HCT116 (cell line): Measurements from ENCODE around the gene TCP11L1. TPM values are rescaled to one million over a fixed set of nuclear protein-coding genes. Genes with fewer than 3 reads are reported as not detected.

Source experiments
- ATAC-seq: fragments of 200-7000 bp; cut with Tn5 transposase; 2 replicates; pipeline ENCODE4 v1.9.1; 2020; ENCODE audit warnings: mild to moderate bottlenecking, moderate library complexity
- BruUV-seq: library from RNA; stranded (reverse); fragments of 400-500 nt; replicated peaks from 2 replicates; lab custom pipeline; 2021; lab: Mats Ljungman, UMichigan
- CTCF ChIA-PET: fragments of 300-600 bp; sonication (Branson Sonifier 250); formaldehyde crosslinking; loops from one replicate; lab custom pipeline; 2021; ENCODE audit warnings: antibody characterized with exemption; lab: Charles Lee
- POLR2A ChIA-PET: fragments of 300-600, 350-600 bp; sonication (Branson Sonifier 250); formaldehyde crosslinking; loops from one replicate; lab custom pipeline; 2021; ENCODE audit warnings: antibody characterized with exemption; lab: Charles Lee
- RAD21 ChIA-PET, 2 experiments: fragments of 300-600 bp; sonication (Branson Sonifier 250); formaldehyde crosslinking; loops; one replicate each; lab custom pipeline; 2023; ENCODE audit warnings: low total read pairs in 2 of 2; ENCODE audit not compliant: uncharacterized antibody in 2 of 2, unreplicated experiment in 2 of 2, low non-redundant PET in 1 of 2; lab: Charles Lee
- DNase-seq: peaks from one replicate; pipeline ENCODE4 v3.0.0-alpha.2; 2010; ENCODE audit warnings: low read depth, low spot score
- H2AFZ ChIP-seq: fragments of 200-600 bp; shearing (Covaris generic), sonication (generic); 2 replicates; pipeline ENCODE4 v1.6.1; 2017; ENCODE audit warnings: low read depth, mixed run types, mixed read lengths, antibody characterized with exemption, low read length; ENCODE audit not compliant: poor library complexity, severe bottlenecking
- H3K27ac ChIP-seq: 2 replicates; pipeline ENCODE4 v1.5.1; 2012; ENCODE audit warnings: low read depth, low read length
- H3K27me3 ChIP-seq: fragments of 200-600 bp; sonication (generic); 2 replicates; pipeline ENCODE4 v1.6.1; 2016; ENCODE audit warnings: mixed run types, low read length, mixed read lengths; ENCODE audit not compliant: insufficient read depth
- H3K36me3 ChIP-seq, 2 experiments: fragments of 200-500 bp in 1 of 2; fragments of 200-600 bp in 1 of 2; sonication (Bioruptor generic) in 1 of 2; sonication (generic) in 1 of 2; 2 replicates each; pipeline versions ENCODE4 v1.5.1 to v1.6.1; 2014 to 2016; ENCODE audit warnings: low read length in 2 of 2, inconsistent platforms in 1 of 2, mixed read lengths in 1 of 2, mixed run types in 1 of 2; ENCODE audit not compliant: insufficient read depth in 2 of 2, control insufficient read depth in 1 of 2
- H3K4me1 ChIP-seq, 2 experiments: fragments of 200-600 bp in 1 of 2; sonication (generic) in 1 of 2; 2 replicates each; pipeline versions ENCODE4 v1.5.1 to v1.6.1; 2012 to 2017; ENCODE audit warnings: low read length in 2 of 2, inconsistent platforms in 1 of 2, mild to moderate bottlenecking in 1 of 2, mixed read lengths in 1 of 2, mixed run types in 1 of 2, moderate library complexity in 1 of 2; ENCODE audit not compliant: insufficient read depth in 2 of 2, control insufficient read depth in 1 of 2
- H3K4me2 ChIP-seq: fragments of 200-600 bp; sonication (generic); 2 replicates; pipeline ENCODE4 v1.6.1; 2017; ENCODE audit warnings: mixed run types, low read length, mixed read lengths
- H3K4me3 ChIP-seq, 2 experiments: fragments of 200-600 bp in 1 of 2; sonication (generic) in 1 of 2; replicated peaks in 1 of 2; 2 replicates each; pipeline ENCODE4 v1.5.1; 2011 to 2016; ENCODE audit warnings: low read length in 2 of 2, control low read depth in 1 of 2, low read depth in 1 of 2, mild to moderate bottlenecking in 1 of 2, mixed read lengths in 1 of 2, mixed run types in 1 of 2
- H3K79me2 ChIP-seq: fragments of 200-600 bp; sonication (generic); 2 replicates; pipeline ENCODE4 v1.6.1; 2017; ENCODE audit warnings: mild to moderate bottlenecking, mixed run types, low read length, moderate library complexity, mixed read lengths; ENCODE audit not compliant: insufficient read depth
- H3K9ac ChIP-seq: fragments of 200-600 bp; sonication (generic); 2 replicates; pipeline ENCODE4 v1.6.1; 2016; ENCODE audit warnings: low read length, mixed read lengths
- H3K9me2 ChIP-seq: fragments of 200-600 bp; sonication (generic), shearing (Covaris generic); 2 replicates; pipeline ENCODE4 v1.6.1; 2017; ENCODE audit warnings: mixed run types, mild to moderate bottlenecking, moderate library complexity; ENCODE audit not compliant: insufficient read depth
- H3K9me3 ChIP-seq, 2 experiments: fragments of 200-500 bp in 1 of 2; fragments of 200-600 bp in 1 of 2; sonication (Bioruptor generic) in 1 of 2; sonication (generic) in 1 of 2; 2 replicates each; pipeline ENCODE4 v1.6.1; 2014 to 2017; ENCODE audit warnings: low read length in 2 of 2, mixed read lengths in 2 of 2, inconsistent platforms in 1 of 2, low read depth in 1 of 2, mild to moderate bottlenecking in 1 of 2, mixed run types in 1 of 2, moderate library complexity in 1 of 2; ENCODE audit not compliant: control insufficient read depth in 1 of 2, insufficient read depth in 1 of 2
- H4K20me1 ChIP-seq: fragments of 200-600 bp; sonication (generic), shearing (Covaris generic); 2 replicates; pipeline ENCODE4 v1.6.1; 2017; ENCODE audit warnings: mixed run types, mild to moderate bottlenecking, moderate library complexity; ENCODE audit not compliant: insufficient read depth
- ATF3 ChIP-seq: IDR thresholded peaks from 2 replicates; pipeline ENCODE4 v1.6.1; 2012
- CBX3 ChIP-seq: IDR thresholded peaks from 2 replicates; pipeline ENCODE4 v1.6.1; 2012; ENCODE audit warnings: low read depth
- CTCF ChIP-seq, 3 experiments: fragments of 200-600 bp in 1 of 3; sonication (generic) in 1 of 3; IDR thresholded peaks in 2 of 3; conservative IDR thresholded peaks in 1 of 3; 2 replicates each; pipeline ENCODE4 v1.5.1; 2012 to 2017; ENCODE audit warnings: low read depth in 2 of 3, low read length in 2 of 3, antibody characterized with exemption in 1 of 3, borderline replicate concordance in 1 of 3, control low read depth in 1 of 3, mild to moderate bottlenecking in 1 of 3, mixed read lengths in 1 of 3, mixed run types in 1 of 3, moderate library complexity in 1 of 3; ENCODE audit not compliant: insufficient read depth in 1 of 3
- ELF1 ChIP-seq: IDR thresholded peaks from 2 replicates; pipeline ENCODE4 v1.6.1; 2012; ENCODE audit warnings: low read depth, borderline replicate concordance
- EZH2 ChIP-seq: fragments of 200-600 bp; sonication (generic); IDR thresholded peaks from 2 replicates; pipeline ENCODE4 v1.6.1; 2017; ENCODE audit warnings: antibody characterized with exemption, mixed run types
- EZH2phosphoT487 ChIP-seq: fragments of 200-600 bp; IDR thresholded peaks from 2 replicates; pipeline ENCODE4 v1.6.1; 2018; ENCODE audit warnings: antibody characterized with exemption, borderline replicate concordance
- FOSL1 ChIP-seq: IDR thresholded peaks from 2 replicates; pipeline ENCODE4 v1.6.1; 2012; ENCODE audit warnings: low read depth
- JUND ChIP-seq: IDR thresholded peaks from 2 replicates; pipeline ENCODE4 v1.6.1; 2012
- MAX ChIP-seq: IDR thresholded peaks from 2 replicates; pipeline ENCODE4 v1.6.1; 2012
- POLR2A ChIP-seq: IDR thresholded peaks from 2 replicates; pipeline ENCODE4 v1.7.0; 2011; ENCODE audit warnings: borderline replicate concordance; ENCODE audit not compliant: insufficient read depth, insufficient read length; ENCODE audit errors: extremely low read depth
- RAD21 ChIP-seq: IDR thresholded peaks from 2 replicates; pipeline ENCODE4 v1.6.1; 2012; ENCODE audit warnings: low read depth, mild to moderate bottlenecking
- REST ChIP-seq: IDR thresholded peaks from 2 replicates; pipeline ENCODE4 v1.6.1; 2012; ENCODE audit warnings: low read depth
- SIN3A ChIP-seq: IDR thresholded peaks from 2 replicates; pipeline ENCODE4 v1.6.1; 2012; ENCODE audit warnings: low read depth
- SP1 ChIP-seq: IDR thresholded peaks from 2 replicates; pipeline ENCODE4 v1.6.1; 2012; ENCODE audit warnings: low read depth
- SRF ChIP-seq: IDR thresholded peaks from 2 replicates; pipeline ENCODE4 v1.6.1; 2012; ENCODE audit warnings: low read depth
- TCF7L2 ChIP-seq: IDR thresholded peaks from 2 replicates; pipeline ENCODE4 v1.7.0; 2011; ENCODE audit warnings: borderline replicate concordance, inconsistent platforms; ENCODE audit not compliant: insufficient read depth, insufficient read length; ENCODE audit errors: extremely low read depth
- YY1 ChIP-seq: IDR thresholded peaks from 2 replicates; pipeline ENCODE4 v1.6.1; 2011; ENCODE audit warnings: low read length, low read depth, moderate library complexity, mild to moderate bottlenecking; ENCODE audit not compliant: insufficient replicate concordance; ENCODE audit errors: extremely low read depth
- ZBTB33 ChIP-seq: IDR thresholded peaks from 2 replicates; pipeline ENCODE4 v1.6.1; 2011; ENCODE audit warnings: mild to moderate bottlenecking, low read length, moderate library complexity; ENCODE audit not compliant: insufficient replicate concordance; ENCODE audit errors: extremely low read depth
- ZFX ChIP-seq: fragments of 450-650 bp; IDR thresholded peaks from 2 replicates; pipeline ENCODE4 v1.6.1; 2017
- ZNF274 ChIP-seq: fragments of 200-500 bp; sonication (Bioruptor generic); IDR thresholded peaks from 2 replicates; pipeline ENCODE4 v1.6.1; 2014; ENCODE audit warnings: mild to moderate bottlenecking, low read depth, low read length, inconsistent platforms
- intact Hi-C: fragments of 100-400 bp; cut with micrococcal nuclease; formaldehyde crosslinking; loops from 2 replicates; pipeline ENCODE4 v1.10.0; 2022
- total RNA-seq: library from RNA; stranded (reverse); gene quantifications from one replicate; pipeline ENCODE4 v1.2.1, GENCODE V29; 2021; ENCODE audit not compliant: unreplicated experiment

Gene TCP11L1
- total RNA-seq, 1 experiment from 2014 or later: 12.0 TPM

GRCh38 chr11:33055375-33055774 is 16.0 kb downstream of the TCP11L1 start:
- ChIA-PET RAD21 (no interaction called here), POLR2A (no interaction called here), CTCF (no interaction called here)
- TF ChIP-seq MAX (no peak), CTCF (IDR thresholded peaks at IDR 0.05 in 2 of 3, conservative IDR thresholded peaks at IDR 0.05 in 1 of 3; ENCODE audit: borderline replicate concordance in 1 of 3, insufficient read depth in 1 of 3, low read depth in 2 of 3, low read length in 2 of 3) (no peak), CBX3 (no peak), ZFX (no peak), RAD21 (no peak), SIN3A (no peak), REST (no peak), YY1 (no peak), POLR2A (no peak), ELF1 (no peak), ZNF274 (no peak), JUND (no peak), EZH2phosphoT487 (no peak), EZH2 (no peak), SP1 (no peak), TCF7L2 (no peak), FOSL1 (no peak), ZBTB33 (no peak), ATF3 (no peak), SRF (no peak)
- Histone ChIP-seq H3K4me3 (no peak overlapping the region), H4K20me1 (no peaks in the 10 kb centered on the region), H3K79me2 (no peaks in the 10 kb centered on the region), H3K27me3 (no peaks in the 10 kb centered on the region), H3K4me1 (peaks cover 5 to 9% of the 10 kb centered on the region in 2 experiments), H3K9ac (no peak overlapping the region), H3K9me2 (no peaks in the 10 kb centered on the region), H2AFZ (no peak overlapping the region), H3K27ac (no peak overlapping the region), H3K36me3 (no peaks in the 10 kb centered on the region), H3K4me2 (no peak overlapping the region), H3K9me3 (no peaks in the 10 kb centered on the region)
- intact Hi-C loops: no loop called here
- DNase-seq: no peak
- BruUV-seq: no TSS peak
- ATAC-seq: no peak
